ENCODE results near the gene GRAMD1B.
A peak's percentile ranks its signal among the peaks of the same experiment; 100 is the strongest.

Gene GRAMD1B

GRCh38 chr11:123594188-123594901 lies 164.3 kb downstream of the GRAMD1B start:
- H3K27me3 ChIP-seq (ENCODE audit: control insufficient read depth, low read length): no peaks in the 10 kb centered on the region
- no peaks in the 10 kb centered on the region for H3K4me1 ChIP-seq (ENCODE audit: control insufficient read depth, low read length)
- H3K36me3 ChIP-seq (ENCODE audit: control insufficient read depth, low read length): no peaks in the 10 kb centered on the region

GRCh38 chr11:123594921-123595320 lies 164.9 kb downstream of the GRAMD1B start:
- no peaks in the 10 kb centered on the region for H3K9me3 ChIP-seq (ENCODE audit: control insufficient read depth, insufficient read depth, low read length)

More at GRCh38 chr11:123594188-123594901, 164.3 kb downstream of the GRAMD1B start:
- Histone ChIP-seq H3K9me2 (replicated peaks; ENCODE audit: control insufficient read depth, low read length) (no peaks in the 10 kb centered on the region), H3K79me2 (ENCODE audit: control insufficient read depth, low read length) (no peaks in the 10 kb centered on the region), H4K20me1 (ENCODE audit: control insufficient read depth, insufficient read depth, low read depth, low read length) (no peaks in the 10 kb centered on the region), H3K9me3 (ENCODE audit: control insufficient read depth, insufficient read depth, low read length) (no peaks in the 10 kb centered on the region), H3K4me2 (ENCODE audit: low read length) (no peak overlapping the region), H3K4me3 (ENCODE audit: low read length) (no peak overlapping the region), H3F3A (ENCODE audit: control insufficient read depth, insufficient read depth) (no peaks in the 10 kb centered on the region), H3K27ac (ENCODE audit: low read depth, low read length) (no peak overlapping the region)
- TF ChIP-seq, protein P1, sequence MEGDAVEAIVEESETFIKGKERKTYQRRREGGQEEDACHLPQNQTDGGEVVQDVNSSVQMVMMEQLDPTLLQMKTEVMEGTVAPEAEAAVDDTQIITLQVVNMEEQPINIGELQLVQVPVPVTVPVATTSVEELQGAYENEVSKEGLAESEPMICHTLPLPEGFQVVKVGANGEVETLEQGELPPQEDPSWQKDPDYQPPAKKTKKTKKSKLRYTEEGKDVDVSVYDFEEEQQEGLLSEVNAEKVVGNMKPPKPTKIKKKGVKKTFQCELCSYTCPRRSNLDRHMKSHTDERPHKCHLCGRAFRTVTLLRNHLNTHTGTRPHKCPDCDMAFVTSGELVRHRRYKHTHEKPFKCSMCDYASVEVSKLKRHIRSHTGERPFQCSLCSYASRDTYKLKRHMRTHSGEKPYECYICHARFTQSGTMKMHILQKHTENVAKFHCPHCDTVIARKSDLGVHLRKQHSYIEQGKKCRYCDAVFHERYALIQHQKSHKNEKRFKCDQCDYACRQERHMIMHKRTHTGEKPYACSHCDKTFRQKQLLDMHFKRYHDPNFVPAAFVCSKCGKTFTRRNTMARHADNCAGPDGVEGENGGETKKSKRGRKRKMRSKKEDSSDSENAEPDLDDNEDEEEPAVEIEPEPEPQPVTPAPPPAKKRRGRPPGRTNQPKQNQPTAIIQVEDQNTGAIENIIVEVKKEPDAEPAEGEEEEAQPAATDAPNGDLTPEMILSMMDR (IDR thresholded peaks at IDR 0.05; ENCODE audit: low read depth, low read length, poor library complexity, severe bottlenecking): no peak

DNA sequence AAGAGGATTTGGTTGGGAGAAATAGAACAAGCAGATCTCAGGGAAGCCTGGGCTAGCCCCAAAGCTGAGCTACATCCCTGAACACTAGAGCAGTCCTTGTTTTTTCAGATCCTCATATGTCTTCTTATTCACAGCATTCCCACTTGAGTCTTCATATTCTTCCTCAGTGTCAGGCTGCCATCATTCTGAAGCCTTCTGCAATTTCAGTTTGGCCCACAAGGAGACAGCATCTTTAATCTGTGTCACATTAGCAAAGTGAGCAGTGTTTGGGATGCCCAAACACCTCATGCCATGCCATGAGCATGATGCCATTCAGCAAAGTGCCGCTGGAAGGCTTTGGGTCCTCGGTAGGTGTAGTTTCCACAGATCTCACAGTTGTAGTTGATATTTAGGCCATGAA lies 167.8 kb downstream of the GRAMD1B start:
- no peaks in the 10 kb centered on the region for H3F3A ChIP-seq (ENCODE audit: control insufficient read depth, insufficient read depth)
- no peaks in the 10 kb centered on the region for H3K36me3 ChIP-seq (ENCODE audit: control insufficient read depth, low read length)
- no peak overlapping the region for H3K27ac ChIP-seq (ENCODE audit: low read depth, low read length)
- TF ChIP-seq, protein P1 (IDR thresholded peaks at IDR 0.05; ENCODE audit: low read depth, low read length, poor library complexity, severe bottlenecking): peak; percentile 39
- no peak for TF ChIP-seq EZH2phosphoT487 (IDR thresholded peaks at IDR 0.05; ENCODE audit: borderline replicate concordance, low read length)
- H3K4me3 ChIP-seq (ENCODE audit: low read length): no peak overlapping the region
- no peaks in the 10 kb centered on the region for H3K9me3 ChIP-seq (ENCODE audit: control insufficient read depth, insufficient read depth, low read length)
- H4K20me1 ChIP-seq (ENCODE audit: control insufficient read depth, insufficient read depth, low read depth, low read length): no peaks in the 10 kb centered on the region
- no peak overlapping the region for H3K4me2 ChIP-seq (ENCODE audit: low read length)
- no peaks in the 10 kb centered on the region for H3K27me3 ChIP-seq (ENCODE audit: control insufficient read depth, low read length)
- no peaks in the 10 kb centered on the region for H3K4me1 ChIP-seq (ENCODE audit: control insufficient read depth, low read length)
- no peaks in the 10 kb centered on the region for H3K9me2 ChIP-seq (replicated peaks; ENCODE audit: control insufficient read depth, low read length)
- no peaks in the 10 kb centered on the region for H3K79me2 ChIP-seq (ENCODE audit: control insufficient read depth, low read length)

More at GRCh38 chr11:123594921-123595320, 164.9 kb downstream of the GRAMD1B start:
- H4K20me1 ChIP-seq (ENCODE audit: control insufficient read depth, insufficient read depth, low read depth, low read length): no peaks in the 10 kb centered on the region
- TF ChIP-seq, protein P1 (IDR thresholded peaks at IDR 0.05; ENCODE audit: low read depth, low read length, poor library complexity, severe bottlenecking): no peak
- TF ChIP-seq EZH2phosphoT487 (IDR thresholded peaks at IDR 0.05; ENCODE audit: borderline replicate concordance, low read length): no peak
- no peaks in the 10 kb centered on the region for H3K27me3 ChIP-seq (ENCODE audit: control insufficient read depth, low read length)
- H3K4me3 ChIP-seq (ENCODE audit: low read length): no peak overlapping the region
- H3K4me1 ChIP-seq (ENCODE audit: control insufficient read depth, low read length): no peaks in the 10 kb centered on the region
- H3K27ac ChIP-seq (ENCODE audit: low read depth, low read length): no peak overlapping the region
- H3K4me2 ChIP-seq (ENCODE audit: low read length): no peak overlapping the region
- H3K79me2 ChIP-seq (ENCODE audit: control insufficient read depth, low read length): no peaks in the 10 kb centered on the region
- H3F3A ChIP-seq (ENCODE audit: control insufficient read depth, insufficient read depth): no peaks in the 10 kb centered on the region
- H3K36me3 ChIP-seq (ENCODE audit: control insufficient read depth, low read length): no peaks in the 10 kb centered on the region
- no peaks in the 10 kb centered on the region for H3K9me2 ChIP-seq (replicated peaks; ENCODE audit: control insufficient read depth, low read length)

All from DOHH2 (cell line).